ENCODE data around the gene MEF2C.

MEF2C gene

DNA sequence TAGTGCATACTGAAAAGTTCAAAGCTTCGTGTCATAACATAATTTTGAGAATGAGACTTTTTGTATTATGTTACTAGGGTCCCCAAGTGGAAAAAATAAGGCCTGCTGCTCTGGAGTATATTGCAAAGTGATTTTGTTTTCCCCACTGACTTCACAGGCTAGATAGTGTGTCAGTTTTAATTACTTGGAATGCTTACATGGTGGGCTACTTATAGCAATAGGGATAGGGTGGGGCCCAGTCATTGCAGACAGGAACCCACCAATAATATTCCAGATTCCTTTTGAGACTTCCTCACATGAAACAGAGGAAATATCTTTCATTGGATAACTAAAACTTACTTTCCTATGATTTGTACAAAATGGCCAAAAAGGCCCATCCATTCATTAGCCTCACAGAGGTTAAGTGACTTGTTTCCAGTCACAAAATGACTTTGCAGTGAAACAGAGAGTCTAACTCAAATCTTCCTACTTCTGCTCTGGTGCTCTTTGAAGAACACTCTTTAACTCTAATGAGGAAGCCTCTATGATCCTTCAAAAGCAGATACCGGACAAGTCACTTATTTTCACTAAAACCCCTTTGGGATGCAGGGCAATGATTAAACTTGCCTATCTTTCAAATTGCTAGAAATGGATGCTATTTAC lies 16.2 kb upstream of the MEF2C start:
- H3K36me3 Mint-ChIP-seq (ENCODE audit: insufficient read depth) = no peaks in the 10 kb centered on the region
- DNase-seq = no peak
- ATAC-seq (replicated peaks) = no peak
- no peak overlapping the region for H3K27ac Mint-ChIP-seq
- H3K9me3 Mint-ChIP-seq = peaks cover 0 to 3% of the 10 kb centered on the region in 2 donors
- no peak overlapping the region for H3K4me3 Mint-ChIP-seq
- H3K4me1 Mint-ChIP-seq (ENCODE audit: low read depth in 2 of 2) = no peaks in the 10 kb centered on the region
- H3K27me3 Mint-ChIP-seq = no peaks in the 10 kb centered on the region

DNA sequence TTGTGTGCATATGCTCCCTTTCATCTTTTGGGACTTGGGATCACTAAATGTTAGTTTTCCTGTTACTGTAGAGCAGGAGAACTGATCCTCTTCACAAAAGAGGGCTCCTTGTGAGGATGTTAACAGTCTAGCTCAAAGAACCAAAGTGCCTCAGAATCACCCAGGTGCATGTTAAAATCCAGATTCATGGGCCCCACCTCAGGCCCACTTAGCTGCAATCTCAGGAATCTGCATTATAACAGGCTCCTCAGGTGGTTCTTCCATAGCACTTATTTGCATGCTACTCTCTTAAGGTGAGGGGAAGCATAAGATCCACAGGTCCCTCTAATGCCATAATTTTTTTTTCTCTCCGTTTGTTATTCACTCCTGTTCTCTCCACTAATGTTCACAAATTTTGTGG lies 14.8 kb upstream of the MEF2C start:
- ATAC-seq (replicated peaks) (no peak), DNase-seq (no peak)
- no peaks in the 10 kb centered on the region for H3K27me3 Mint-ChIP-seq
- H3K4me1 Mint-ChIP-seq (ENCODE audit: low read depth in 2 of 2) = no peaks in the 10 kb centered on the region
- no peak overlapping the region for H3K27ac Mint-ChIP-seq
- peaks cover 0 to 3% of the 10 kb centered on the region in 2 donors for H3K9me3 Mint-ChIP-seq
- H3K4me3 Mint-ChIP-seq = no peak overlapping the region
- no peaks in the 10 kb centered on the region for H3K36me3 Mint-ChIP-seq (ENCODE audit: insufficient read depth)

DNA sequence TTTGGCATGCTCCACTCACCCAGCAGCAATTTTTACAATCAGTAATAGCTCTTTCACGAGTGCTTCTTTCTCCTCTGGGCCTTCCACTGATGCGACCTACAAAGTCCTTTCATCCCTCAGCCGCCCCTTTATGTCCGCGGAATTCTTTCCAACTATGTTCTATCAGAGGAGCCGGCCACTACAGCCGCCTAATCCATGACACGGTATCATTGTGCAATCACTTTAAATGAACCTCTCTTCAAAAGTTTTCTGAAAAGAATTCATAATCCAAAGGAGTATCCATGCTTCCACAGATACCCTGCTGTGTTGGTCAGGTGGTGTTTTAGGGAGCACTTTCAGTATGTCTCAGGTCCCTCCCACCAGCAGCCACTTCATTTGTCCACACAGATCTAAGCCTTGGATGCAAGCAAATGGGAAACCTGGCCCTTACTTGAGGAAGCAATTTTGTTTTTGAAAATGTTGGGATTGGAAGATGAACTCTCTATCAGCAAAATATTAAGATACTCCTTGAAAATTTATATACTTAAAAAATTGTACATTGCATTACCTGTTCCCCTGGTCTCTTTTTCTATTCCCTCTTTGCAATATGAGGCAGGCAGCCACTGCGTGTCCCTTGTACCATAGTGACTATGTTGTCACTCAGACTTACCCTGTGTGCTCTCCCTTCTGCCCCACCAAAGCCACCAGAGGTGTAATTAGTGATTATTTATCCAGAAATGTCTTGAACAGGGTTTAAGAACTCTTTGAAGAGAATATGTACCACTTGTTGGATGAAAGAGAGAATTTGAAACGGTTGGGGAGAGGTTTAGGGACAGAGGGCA lies 12.9 kb upstream of the MEF2C start:
- DNase-seq = no peak
- H3K27ac Mint-ChIP-seq = no peak overlapping the region
- peaks cover 0 to 3% of the 10 kb centered on the region in 2 donors for H3K9me3 Mint-ChIP-seq
- H3K4me1 Mint-ChIP-seq (ENCODE audit: low read depth in 2 of 2) = no peaks in the 10 kb centered on the region
- H3K27me3 Mint-ChIP-seq = no peaks in the 10 kb centered on the region
- no peak overlapping the region for H3K4me3 Mint-ChIP-seq
- ATAC-seq (replicated peaks) = no peak
- H3K36me3 Mint-ChIP-seq (ENCODE audit: insufficient read depth) = no peaks in the 10 kb centered on the region

DNA sequence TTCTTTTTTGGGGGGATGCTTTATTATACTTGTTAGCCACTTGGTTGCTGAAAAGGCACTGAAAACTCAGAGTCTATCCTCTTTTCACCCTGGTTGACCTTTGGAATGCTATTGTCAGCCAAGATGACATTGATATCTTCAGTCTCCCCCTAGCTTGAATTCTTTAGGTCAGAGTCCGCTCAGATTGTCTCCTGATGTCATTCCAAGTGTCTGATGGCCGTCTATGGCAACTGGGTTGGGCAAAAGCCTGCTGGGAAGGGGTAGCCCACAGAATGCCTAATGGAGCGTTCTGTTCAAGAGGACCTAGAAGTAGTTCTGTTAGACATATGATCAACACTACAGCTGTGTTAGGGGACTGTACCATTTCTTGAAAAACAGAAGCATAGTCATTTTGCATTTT lies 9.7 kb upstream of the MEF2C start:
- ATAC-seq (replicated peaks) = no peak
- Mint-ChIP-seq H3K36me3 (ENCODE audit: insufficient read depth) (no peaks in the 10 kb centered on the region), H3K4me1 (ENCODE audit: low read depth in 2 of 2) (no peaks in the 10 kb centered on the region), H3K27ac (no peak overlapping the region), H3K4me3 (no peak overlapping the region), H3K9me3 (peaks cover 3 to 4% of the 10 kb centered on the region in 2 donors), H3K27me3 (peaks cover 0 to 16% of the 10 kb centered on the region in 2 donors)
- DNase-seq = no peak

DNA sequence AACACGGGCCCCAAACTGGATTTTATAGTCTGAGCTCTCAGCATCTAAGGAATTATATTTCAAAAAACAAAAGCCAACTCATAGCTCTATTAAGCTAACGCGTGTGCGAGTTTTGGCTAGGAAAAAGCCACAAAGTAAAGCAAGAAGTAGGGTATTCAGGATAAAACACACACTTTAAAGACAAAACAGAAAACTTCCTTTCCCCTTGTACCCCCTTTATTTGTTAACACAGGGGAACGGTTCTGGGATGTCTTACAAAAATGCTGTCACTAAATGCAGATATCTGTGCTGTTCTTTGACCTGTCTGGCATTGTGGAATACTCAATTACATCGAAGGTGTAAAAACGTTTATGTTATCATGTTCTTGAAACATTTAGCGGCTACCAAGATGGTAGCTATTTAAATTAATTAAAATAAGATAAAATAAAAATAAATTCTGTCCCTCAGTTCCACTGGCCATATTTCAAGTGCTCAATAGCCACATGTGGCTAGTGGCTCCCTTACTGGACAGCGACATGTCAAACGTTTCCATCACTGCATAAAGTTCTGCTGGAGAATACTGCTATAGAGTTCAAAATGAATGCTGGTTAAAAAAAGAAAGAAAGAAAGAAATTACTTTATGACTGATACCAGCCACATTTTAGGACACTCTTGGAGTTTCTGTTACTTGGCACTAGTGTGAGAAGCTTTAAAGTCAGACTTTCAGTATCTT lies 7.2 kb upstream of the MEF2C start:
- DNase-seq (no peak), ATAC-seq (replicated peaks) (no peak)
- H3K27ac Mint-ChIP-seq = no peak overlapping the region
- no peaks in the 10 kb centered on the region for H3K4me1 Mint-ChIP-seq (ENCODE audit: low read depth in 2 of 2)
- no peaks in the 10 kb centered on the region for H3K36me3 Mint-ChIP-seq (ENCODE audit: insufficient read depth)
- peaks cover 0 to 16% of the 10 kb centered on the region in 2 donors for H3K27me3 Mint-ChIP-seq
- H3K4me3 Mint-ChIP-seq = peak overlapping the region in 1 of 2 donors; percentile 42
- peaks cover 0 to 4% of the 10 kb centered on the region in 2 donors for H3K9me3 Mint-ChIP-seq

DNA sequence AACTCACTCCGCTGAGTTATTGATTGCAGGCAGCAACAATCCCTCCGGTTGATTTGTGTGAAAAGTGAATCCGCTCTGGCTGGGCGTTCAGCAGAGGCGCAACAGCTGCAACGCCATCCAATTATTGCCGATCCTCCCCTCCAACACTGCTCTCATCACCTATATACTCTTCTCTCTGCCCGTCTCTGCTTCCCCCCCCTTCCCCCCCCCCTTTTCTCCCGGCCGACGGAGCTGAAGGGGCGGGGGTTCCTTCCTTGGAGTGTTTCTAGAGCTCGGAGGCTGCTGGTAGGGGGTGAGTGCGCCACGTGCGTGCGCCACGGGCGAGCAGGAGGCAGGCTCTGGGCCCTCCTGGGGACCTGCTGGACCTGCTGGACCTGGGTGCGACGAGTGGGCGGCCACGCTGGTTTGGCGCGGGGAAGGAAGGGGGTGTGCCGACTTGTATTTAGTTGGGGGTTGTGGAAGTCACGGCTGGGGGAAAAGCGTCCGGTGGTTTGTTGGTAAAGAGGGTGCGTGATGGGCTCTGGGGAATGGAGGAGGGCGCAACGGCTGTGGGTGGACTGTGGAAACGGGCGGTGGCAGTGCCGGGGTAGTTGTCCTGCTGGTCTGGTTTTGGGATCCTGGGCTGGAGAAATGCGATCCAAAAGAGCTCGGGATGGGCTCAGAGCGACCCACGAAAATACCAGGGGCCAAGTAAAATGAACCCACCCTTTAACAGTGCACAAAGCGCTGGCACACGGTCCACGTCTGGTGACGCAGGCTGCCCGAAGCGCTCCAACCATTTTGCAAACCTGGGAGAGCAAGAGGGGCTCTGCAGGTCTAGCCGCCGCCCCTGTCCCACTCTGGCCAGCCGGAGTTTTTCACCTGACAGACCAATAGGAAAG lies 6.4 kb upstream of the MEF2C start:
- DNase-seq (no peak), ATAC-seq (replicated peaks) (no peak)
- no peak overlapping the region for H3K27ac Mint-ChIP-seq

DNA sequence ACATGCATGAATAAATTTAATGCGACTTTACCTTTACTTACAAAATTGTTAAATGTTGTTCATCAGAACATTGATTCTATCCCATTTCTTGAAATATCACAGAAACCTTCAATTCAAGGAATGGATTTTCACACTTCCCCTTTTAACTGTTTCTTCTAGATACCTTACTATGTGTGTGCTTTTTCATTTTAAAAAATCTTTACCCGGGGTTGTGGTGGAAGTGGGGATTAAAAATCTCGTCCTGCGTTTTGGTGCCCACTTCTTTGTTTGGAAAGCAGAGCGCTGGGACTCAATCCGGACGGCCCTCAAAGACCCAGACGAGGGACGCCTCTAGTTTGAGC lies 5.8 kb upstream of the MEF2C start:
- Mint-ChIP-seq H3K9me3 (peaks cover 0 to 4% of the 10 kb centered on the region in 2 donors), H3K36me3 (ENCODE audit: insufficient read depth) (no peaks in the 10 kb centered on the region), H3K27ac (no peak overlapping the region), H3K4me3 (no peak overlapping the region), H3K27me3 (peaks cover 6 to 24% of the 10 kb centered on the region in 2 donors), H3K4me1 (ENCODE audit: low read depth in 2 of 2) (peaks cover 3% of the 10 kb centered on the region in 2 donors)
- DNase-seq (no peak), ATAC-seq (replicated peaks) (no peak)

More for the DNA sequence above, 6.4 kb upstream of the MEF2C start:
- Mint-ChIP-seq H3K27me3 (peaks cover 0 to 17% of the 10 kb centered on the region in 2 donors), H3K9me3 (peaks cover 0 to 4% of the 10 kb centered on the region in 2 donors), H3K36me3 (ENCODE audit: insufficient read depth) (no peaks in the 10 kb centered on the region), H3K4me1 (ENCODE audit: low read depth in 2 of 2) (no peaks in the 10 kb centered on the region), H3K4me3 (peak overlapping the region in 1 of 2 donors; percentile 42)

DNA sequence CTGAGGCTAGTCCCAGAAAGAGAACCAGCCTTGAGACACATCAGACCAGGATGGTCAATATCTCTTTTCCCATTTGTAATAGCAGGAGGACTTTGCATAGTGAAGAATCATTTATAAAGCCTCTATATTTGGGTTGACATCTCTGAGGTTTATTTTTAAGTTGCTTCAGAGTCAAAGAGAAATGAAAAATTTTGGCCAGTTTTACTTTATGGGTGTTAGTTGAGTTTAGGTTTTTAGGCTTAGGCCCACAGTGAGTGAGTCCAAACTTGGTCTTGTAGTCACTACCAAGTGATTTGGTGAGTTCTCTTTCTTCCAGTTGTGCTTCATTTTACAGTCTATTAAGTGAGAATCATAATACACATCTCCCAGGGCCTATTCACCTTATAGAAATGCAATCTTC lies 5.3 kb upstream of the MEF2C start:
- ATAC-seq (replicated peaks) = no peak
- Mint-ChIP-seq H3K4me1 (ENCODE audit: low read depth in 2 of 2) (peaks cover 4 to 7% of the 10 kb centered on the region in 2 donors), H3K27ac (no peak overlapping the region), H3K9me3 (peaks cover 0 to 4% of the 10 kb centered on the region in 2 donors), H3K27me3 (peaks cover 11 to 29% of the 10 kb centered on the region in 2 donors), H3K4me3 (no peak overlapping the region), H3K36me3 (ENCODE audit: insufficient read depth) (no peaks in the 10 kb centered on the region)
- no peak for DNase-seq

DNA sequence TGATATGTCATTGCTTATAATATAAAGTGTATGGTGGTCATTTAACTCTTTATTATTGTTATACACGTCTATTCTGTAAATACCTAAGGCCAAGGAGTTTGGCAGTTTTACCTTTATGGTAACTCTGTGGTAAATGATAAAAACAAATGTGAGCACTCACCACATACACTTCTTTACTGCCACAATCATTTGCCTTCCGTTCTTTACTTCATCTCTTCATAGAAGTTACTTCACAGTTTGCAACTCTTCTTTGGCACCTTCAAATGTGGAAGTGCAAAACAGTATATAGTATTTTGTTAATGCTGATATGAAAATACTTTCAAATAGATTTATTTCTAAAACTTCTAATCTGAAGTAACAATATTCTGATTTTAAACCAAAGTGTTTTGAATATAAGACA lies 4.4 kb upstream of the MEF2C start:
- H3K36me3 Mint-ChIP-seq (ENCODE audit: insufficient read depth) = no peaks in the 10 kb centered on the region
- H3K4me3 Mint-ChIP-seq = no peak overlapping the region
- H3K27ac Mint-ChIP-seq = no peak overlapping the region
- H3K27me3 Mint-ChIP-seq = peaks cover 19 to 38% of the 10 kb centered on the region in 2 donors
- peaks cover 0 to 4% of the 10 kb centered on the region in 2 donors for H3K9me3 Mint-ChIP-seq
- H3K4me1 Mint-ChIP-seq (ENCODE audit: low read depth in 2 of 2) = peaks cover 9 to 13% of the 10 kb centered on the region in 2 donors
- DNase-seq (no peak), ATAC-seq (replicated peaks) (no peak)

DNA sequence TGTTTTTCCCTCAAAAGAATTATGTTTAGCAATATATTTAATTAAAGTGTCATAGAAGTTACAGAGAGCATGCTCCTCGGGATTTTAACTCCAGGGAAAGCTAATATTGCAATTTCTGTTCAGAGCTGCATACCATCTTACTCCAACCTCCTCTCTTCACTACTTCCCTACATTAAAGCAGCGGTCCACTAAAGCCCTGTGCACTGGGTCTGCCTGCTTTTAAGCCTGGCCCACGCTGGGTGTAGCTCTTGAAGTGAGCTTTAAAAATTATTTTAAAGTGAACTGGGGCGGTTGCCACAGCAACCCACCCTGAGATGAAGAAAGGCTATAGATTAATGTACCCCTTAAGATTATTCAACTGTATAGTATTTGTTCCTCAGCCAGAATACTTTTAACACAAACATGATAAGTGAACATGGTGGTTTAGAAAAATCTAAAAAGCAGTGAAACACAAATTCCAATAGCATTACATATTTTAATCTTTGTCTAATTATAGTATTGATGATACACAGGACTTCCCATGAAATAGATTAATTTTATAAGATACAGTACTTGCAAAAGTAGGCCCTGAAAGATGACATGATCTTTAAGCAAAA lies 3.9 kb upstream of the MEF2C start:
- H3K27ac Mint-ChIP-seq = no peak overlapping the region
- peaks cover 0 to 4% of the 10 kb centered on the region in 2 donors for H3K9me3 Mint-ChIP-seq
- peaks cover 9 to 13% of the 10 kb centered on the region in 2 donors for H3K4me1 Mint-ChIP-seq (ENCODE audit: low read depth in 2 of 2)
- peaks cover 20 to 40% of the 10 kb centered on the region in 2 donors for H3K27me3 Mint-ChIP-seq
- ATAC-seq (replicated peaks) = no peak
- no peaks in the 10 kb centered on the region for H3K36me3 Mint-ChIP-seq (ENCODE audit: insufficient read depth)
- no peak overlapping the region for H3K4me3 Mint-ChIP-seq
- no peak for DNase-seq

DNA sequence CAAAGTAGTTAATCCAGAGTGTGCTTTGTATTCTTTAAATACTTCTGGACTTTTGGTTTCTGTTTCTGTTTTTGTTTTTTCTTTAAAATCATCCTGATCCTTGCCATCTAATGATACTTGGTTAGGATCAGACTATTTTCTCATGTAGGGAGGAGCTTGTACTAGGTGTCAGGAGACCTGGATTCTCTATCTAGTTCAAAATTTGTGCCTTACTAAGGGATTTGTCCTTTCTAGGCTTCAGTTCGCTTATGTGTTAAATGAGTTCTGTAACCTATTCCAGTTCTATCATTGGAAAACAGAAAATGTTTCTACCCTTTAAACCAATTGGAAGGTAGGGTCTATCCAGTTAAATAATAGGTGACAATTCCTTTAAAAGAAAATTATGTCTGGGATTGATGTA lies 3.3 kb upstream of the MEF2C start:
- DNase-seq = no peak

DNA sequence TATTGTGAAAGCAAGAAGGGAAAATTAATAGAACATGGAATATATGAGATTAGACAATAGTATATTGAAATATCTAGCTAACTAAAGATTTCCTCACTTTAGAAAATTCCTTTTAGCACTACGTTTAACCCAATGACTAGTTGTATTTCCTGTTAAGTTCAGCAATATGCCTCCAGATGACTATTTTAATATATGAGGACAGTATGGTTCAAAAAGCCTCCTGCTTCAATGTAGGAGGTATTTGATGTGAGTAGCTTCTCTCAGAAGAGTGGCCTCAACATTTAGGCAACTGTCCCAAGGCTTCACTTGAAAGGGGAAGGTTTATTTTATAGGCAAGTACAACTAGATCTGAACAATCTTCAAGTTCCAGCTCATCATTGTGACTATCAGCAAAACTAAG lies 2.0 kb upstream of the MEF2C start:
- ATAC-seq (replicated peaks) (no peak), DNase-seq (no peak)
- Mint-ChIP-seq H3K4me1 (ENCODE audit: low read depth in 2 of 2) (peaks cover 9 to 13% of the 10 kb centered on the region in 2 donors), H3K9me3 (peaks cover 0 to 4% of the 10 kb centered on the region in 2 donors), H3K36me3 (ENCODE audit: insufficient read depth) (no peaks in the 10 kb centered on the region), H3K27ac (no peak overlapping the region), H3K27me3 (peaks cover 20 to 40% of the 10 kb centered on the region in 2 donors), H3K4me3 (no peak overlapping the region)

More for the DNA sequence above, 3.3 kb upstream of the MEF2C start:
- peaks cover 9 to 13% of the 10 kb centered on the region in 2 donors for H3K4me1 Mint-ChIP-seq (ENCODE audit: low read depth in 2 of 2)
- no peak overlapping the region for H3K4me3 Mint-ChIP-seq
- peaks cover 0 to 4% of the 10 kb centered on the region in 2 donors for H3K9me3 Mint-ChIP-seq
- no peak for ATAC-seq (replicated peaks)
- H3K36me3 Mint-ChIP-seq (ENCODE audit: insufficient read depth) = no peaks in the 10 kb centered on the region
- H3K27me3 Mint-ChIP-seq = peaks cover 20 to 40% of the 10 kb centered on the region in 2 donors
- no peak overlapping the region for H3K27ac Mint-ChIP-seq

DNA sequence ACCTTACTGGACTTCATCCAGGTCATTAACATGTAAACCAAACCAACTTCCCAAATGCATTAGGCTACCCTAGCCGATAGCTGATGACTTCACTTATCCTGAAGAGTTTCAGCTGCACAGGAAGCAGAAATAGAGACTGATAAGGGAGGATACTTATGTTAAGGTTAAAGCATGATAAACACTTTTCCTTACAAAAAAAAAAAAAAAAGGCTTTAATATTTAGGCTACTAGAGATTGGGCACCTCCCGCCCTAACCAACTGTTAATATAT lies 1.6 kb upstream of the MEF2C start:
- Mint-ChIP-seq H3K27me3 (peaks cover 20 to 36% of the 10 kb centered on the region in 2 donors), H3K36me3 (ENCODE audit: insufficient read depth) (no peaks in the 10 kb centered on the region), H3K4me1 (ENCODE audit: low read depth in 2 of 2) (peaks cover 9 to 13% of the 10 kb centered on the region in 2 donors), H3K27ac (no peak overlapping the region), H3K4me3 (peak overlapping the region; percentile 66 to 83), H3K9me3 (peaks cover 0 to 4% of the 10 kb centered on the region in 2 donors)
- DNase-seq (no peak), ATAC-seq (replicated peaks) (no peak)

Measured in effector memory CD8-positive, alpha-beta T cell (primary cell).